GM12873 (cell line): Measurements from ENCODE around the gene APOF.

Source experiments
- CTCF ChIP-seq: IDR thresholded peaks from 2 replicates; pipeline ENCODE4 v1.5.1; 2012; ENCODE audit warnings: low read depth, mild to moderate bottlenecking, moderate library complexity, low read length, control low read depth; ENCODE audit not compliant: insufficient read depth; ENCODE audit errors: missing control alignments

APOF gene

DNA sequence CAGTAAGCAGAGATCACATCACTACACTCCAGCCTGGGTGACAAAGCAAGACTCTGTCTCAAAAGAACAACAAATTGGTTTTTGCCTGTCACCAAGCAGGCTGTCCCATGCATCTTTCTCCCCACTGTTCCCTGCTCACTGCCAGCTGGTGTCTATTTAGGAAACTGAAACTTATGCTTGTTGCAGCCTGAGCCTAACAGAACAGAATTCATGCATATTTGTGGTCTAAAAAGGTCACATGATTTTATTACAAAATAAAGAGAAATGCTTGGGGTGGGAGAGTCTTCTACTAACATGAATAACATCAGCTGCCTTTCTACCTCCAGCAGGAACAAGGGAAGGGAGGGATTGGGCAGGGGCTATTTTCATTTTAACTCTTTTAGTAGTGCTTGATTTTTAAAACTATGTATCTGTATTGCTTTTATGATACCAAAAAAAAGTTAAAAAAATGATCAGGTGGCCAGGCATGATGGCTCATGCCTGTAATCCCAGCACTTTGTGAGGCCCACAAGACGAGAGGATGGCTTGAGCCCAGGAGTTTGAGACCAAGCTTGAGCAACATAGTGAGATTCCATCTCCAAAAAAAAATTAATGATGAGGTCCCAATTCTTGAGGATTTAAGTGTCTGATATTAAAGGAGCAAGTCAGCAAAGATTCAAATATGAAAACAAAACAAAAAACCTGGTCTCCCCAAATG, 3.7 kb downstream of the APOF start:
- TF ChIP-seq CTCF = no peak

GRCh38 chr12:56351325-56351724, 11.3 kb downstream of the APOF start:
- TF ChIP-seq CTCF = no peak

DNA sequence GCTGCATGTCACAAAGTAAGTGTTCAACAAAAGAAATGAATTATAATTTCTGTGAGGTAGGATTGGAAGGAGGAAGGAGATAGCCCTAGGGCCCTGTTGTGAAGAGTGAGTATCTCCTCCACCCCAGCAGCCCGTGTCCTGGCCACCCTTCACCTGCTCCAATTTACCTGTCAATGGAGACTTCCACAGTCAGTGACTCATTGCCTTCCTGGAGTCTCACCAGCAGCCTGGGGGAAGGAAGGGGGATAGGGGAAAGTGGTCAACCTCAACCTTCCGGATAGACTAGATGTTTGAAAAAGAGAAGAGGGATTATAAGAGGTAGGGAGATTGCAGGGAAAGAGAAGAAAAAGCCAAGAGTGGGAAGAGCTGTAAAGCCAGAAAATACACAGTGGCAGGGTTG, 12.0 kb downstream of the APOF start:
- TF ChIP-seq CTCF = no peak

- no peak for TF ChIP-seq CTCF
These were observed 13.9 kb downstream of the APOF start for GRCh38 chr12:56348776-56349175.

- peak; percentile 34 for TF ChIP-seq CTCF
These were observed 16.0 kb downstream of the APOF start for GRCh38 chr12:56346675-56347074.

DNA sequence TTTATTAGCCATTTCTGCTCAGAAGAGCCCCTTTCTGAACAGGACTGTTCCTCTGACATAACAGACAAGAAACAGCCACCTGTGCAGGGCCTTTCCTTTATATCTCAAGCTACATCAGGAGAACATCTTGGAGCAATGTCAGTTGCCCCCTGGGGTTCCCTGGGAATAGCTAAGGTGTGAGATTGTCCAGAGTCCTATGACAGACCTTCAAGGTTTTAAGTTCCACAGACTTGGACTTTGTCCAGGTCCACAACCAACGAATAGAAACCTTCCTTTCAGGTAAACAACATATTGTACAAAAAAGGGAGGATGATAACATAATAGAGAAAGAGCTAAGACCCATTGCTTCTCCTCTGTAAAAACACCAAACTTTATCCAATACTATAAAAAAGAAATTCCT, 21.0 kb downstream of the APOF start:
- TF ChIP-seq CTCF = no peak

DNA sequence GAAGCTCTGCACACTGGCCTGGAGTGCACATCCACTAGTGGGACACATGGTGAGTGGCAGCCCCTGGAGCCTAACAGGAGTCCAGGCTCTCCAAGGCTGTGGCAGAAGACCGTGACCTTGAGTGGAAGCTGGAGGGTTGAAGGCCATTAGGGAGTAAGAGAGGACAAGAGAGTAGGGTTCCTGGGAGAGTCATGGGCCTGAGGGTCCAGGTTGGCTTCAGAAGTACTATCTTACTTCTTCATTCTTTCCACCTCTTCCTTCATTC, 23.6 kb downstream of the APOF start:
- no peak for TF ChIP-seq CTCF
